IMR-90 (cell line): Measurements from ENCODE around the gene TEX36. TPM values are rescaled to one million over a fixed set of nuclear protein-coding genes. Genes with fewer than 3 reads are reported as not detected.

Experiments
- ATAC-seq: fragments of 200-7000 bp; cut with Tn5 transposase; 2 replicates; pipeline ENCODE4 v1.9.1; 2020; ENCODE audit warnings: low read depth, mild to moderate bottlenecking, moderate library complexity
- BruUV-seq: library from RNA; stranded (reverse); fragments of 400-500 nt; replicated peaks from 2 replicates; lab custom pipeline; 2021; lab: Mats Ljungman, UMichigan
- CTCF ChIA-PET: fragments of 300-600 bp; formaldehyde crosslinking; extraction: SDS; loops from one replicate; lab custom pipeline; 2021; ENCODE audit warnings: antibody characterized with exemption; lab: Yijun Ruan, JAX
- POLR2A ChIA-PET: fragments of 300-600 bp; sonication (Branson Sonifier 250); formaldehyde crosslinking; loops from one replicate; lab custom pipeline; 2022; ENCODE audit warnings: antibody characterized with exemption; ENCODE audit not compliant: unreplicated experiment; lab: Charles Lee
- DNase-seq: peaks from one replicate; pipeline ENCODE4 v3.0.0; 2013
- H2AFZ ChIP-seq: replicated peaks from 2 replicates; pipeline ENCODE3; 2013; ENCODE audit warnings: low read length, mild to moderate bottlenecking; ENCODE audit not compliant: poor library complexity
- H2AK5ac ChIP-seq: 2 replicates; pipeline ENCODE4 v1.6.1; 2013; ENCODE audit warnings: low read depth, low read length, inconsistent platforms
- H2AK9ac ChIP-seq: replicated peaks from 2 replicates; pipeline ENCODE3; 2013; ENCODE audit warnings: mild to moderate bottlenecking, low read depth, low read length, moderate library complexity; ENCODE audit not compliant: poor library complexity
- H2BK120ac ChIP-seq: 2 replicates; pipeline ENCODE4 v1.6.1; 2013; ENCODE audit warnings: low read depth, low read length, inconsistent platforms
- H2BK15ac ChIP-seq: 3 replicates; pipeline ENCODE4 v1.6.1; 2013; ENCODE audit warnings: low read depth, low read length, inconsistent platforms
- H2BK20ac ChIP-seq: 2 replicates; pipeline ENCODE4 v1.6.1; 2013; ENCODE audit warnings: low read depth, mild to moderate bottlenecking, inconsistent platforms, low read length, moderate library complexity
- H2BK5ac ChIP-seq: 2 replicates; pipeline ENCODE4 v1.6.1; 2013; ENCODE audit warnings: mild to moderate bottlenecking, low read depth, low read length, inconsistent platforms; ENCODE audit not compliant: poor library complexity, severe bottlenecking
- H3K14ac ChIP-seq: replicated peaks from 2 replicates; pipeline ENCODE4 v1.6.1; 2013; ENCODE audit warnings: low read depth, low read length, inconsistent platforms
- H3K18ac ChIP-seq: 2 replicates; pipeline ENCODE4 v1.6.1; 2013; ENCODE audit warnings: low read depth, low read length, control low read depth
- H3K23ac ChIP-seq: 2 replicates; pipeline ENCODE4 v1.6.1; 2013; ENCODE audit warnings: low read depth, low read length, inconsistent platforms
- H3K27ac ChIP-seq: 2 replicates; pipeline ENCODE4 v1.5.1; 2013; ENCODE audit warnings: mild to moderate bottlenecking, control low read depth, low read length; ENCODE audit not compliant: insufficient read depth
- H3K27me3 ChIP-seq: 2 replicates; pipeline ENCODE4 v1.6.1; 2013; ENCODE audit warnings: low read length; ENCODE audit not compliant: control insufficient read depth, insufficient read depth
- H3K36me3 ChIP-seq: 2 replicates; pipeline ENCODE4 v1.6.1; 2013; ENCODE audit warnings: low read length, mixed read lengths; ENCODE audit not compliant: control insufficient read depth, insufficient read depth
- H3K4ac ChIP-seq: 2 replicates; pipeline ENCODE4 v1.6.1; 2013; ENCODE audit warnings: low read depth, low read length, inconsistent platforms
- H3K4me1 ChIP-seq: 2 replicates; pipeline ENCODE4 v1.6.1; 2013; ENCODE audit warnings: low read length, mixed read lengths; ENCODE audit not compliant: control insufficient read depth, insufficient read depth
- H3K4me2 ChIP-seq: 2 replicates; pipeline ENCODE4 v1.6.1; 2013; ENCODE audit warnings: low read depth, mild to moderate bottlenecking, control low read depth, low read length, moderate library complexity
- H3K4me3 ChIP-seq: 2 replicates; pipeline ENCODE4 v1.5.1; 2013; ENCODE audit warnings: low read depth, mild to moderate bottlenecking, control low read depth, low read length, moderate library complexity; ENCODE audit not compliant: insufficient read depth
- H3K56ac ChIP-seq: 2 replicates; pipeline ENCODE4 v1.6.1; 2013; ENCODE audit warnings: low read length, inconsistent platforms; ENCODE audit not compliant: insufficient read depth; ENCODE audit errors: extremely low read depth
- H3K79me1 ChIP-seq, 2 experiments: 2 replicates each; pipeline ENCODE4 v1.6.1; 2013; ENCODE audit warnings: low read length in 2 of 2, inconsistent platforms in 1 of 2, low read depth in 1 of 2
- H3K9ac ChIP-seq: 2 replicates; pipeline ENCODE4 v1.6.1; 2013; ENCODE audit warnings: low read depth, low read length, control low read depth
- H3K9me1 ChIP-seq: 2 replicates; pipeline ENCODE4 v1.6.1; 2013; ENCODE audit warnings: low read length, inconsistent platforms; ENCODE audit not compliant: insufficient read depth
- H3K9me3 ChIP-seq: 2 replicates; pipeline ENCODE4 v1.6.1; 2013; ENCODE audit warnings: low read length; ENCODE audit not compliant: control insufficient read depth, insufficient read depth
- H4K20me1 ChIP-seq: 2 replicates; pipeline ENCODE4 v1.6.1; 2013; ENCODE audit warnings: low read length, inconsistent platforms; ENCODE audit not compliant: insufficient read depth
- H4K5ac ChIP-seq: 2 replicates; pipeline ENCODE4 v1.6.1; 2013; ENCODE audit warnings: mild to moderate bottlenecking, low read depth, low read length, control low read depth
- H4K8ac ChIP-seq, 2 experiments: 2 replicates each; pipeline ENCODE4 v1.6.1; 2013; ENCODE audit warnings: low read depth in 2 of 2, low read length in 2 of 2, control low read depth in 1 of 2, inconsistent platforms in 1 of 2
- H4K91ac ChIP-seq: 2 replicates; pipeline ENCODE4 v1.6.1; 2013; ENCODE audit warnings: low read depth, low read length, inconsistent platforms; ENCODE audit not compliant: insufficient read depth
- CTCF ChIP-seq: conservative IDR thresholded peaks from 2 replicates; pipeline ENCODE4 v1.5.1; 2012; ENCODE audit warnings: mild to moderate bottlenecking, low read depth, low read length, improper control_type of control experiment
- FOS ChIP-seq: fragments of 150-350 bp; IDR thresholded peaks from 2 replicates; pipeline ENCODE4 v1.6.1; 2016; ENCODE audit warnings: low read depth, low read length
- MAFK ChIP-seq: IDR thresholded peaks from 2 replicates; pipeline ENCODE4 v1.6.1; 2012; ENCODE audit warnings: low read depth, low read length, improper control_type of control experiment
- NFE2L2 ChIP-seq: fragments of 150-350 bp; IDR thresholded peaks from 2 replicates; pipeline ENCODE4 v1.6.1; 2016; ENCODE audit warnings: low read depth, mild to moderate bottlenecking, low read length
- RAD21 ChIP-seq: IDR thresholded peaks from 2 replicates; pipeline ENCODE4 v1.6.1; 2012; ENCODE audit warnings: low read length, improper control_type of control experiment
- WGBS, 2 experiments: methylation state at CpG; one replicate each; pipeline versions ENCODE4 v1.1.5 to v1.1.7; 2013; ENCODE audit warnings: missing lambda C conversion rate in 2 of 2; ENCODE audit not compliant: insufficient read length in 1 of 2; ENCODE audit errors: extremely low coverage in 2 of 2; 5-methylcytosine and 5-hydroxymethylcytosine counted together
- dilution Hi-C: fragments of 300-500 bp; cut with HindIII; formaldehyde crosslinking; loops from one replicate; pipeline ENCODE4 v1.14.3; 2018; ENCODE audit warnings: low sequenced_read_pairs; ENCODE audit not compliant: unreplicated experiment
- in situ Hi-C: fragments of 300-500 bp; cut with MboI; formaldehyde crosslinking; loops from 3 replicates; pipeline ENCODE4 v1.14.3; 2019; ENCODE audit warnings: low sequenced_read_pairs, inconsistent platforms, mixed read lengths
- intact Hi-C: fragments of 100-400 bp; cut with micrococcal nuclease; formaldehyde crosslinking; loops from 2 replicates; pipeline ENCODE4 v1.10.0; 2022
- polyA plus RNA-seq, 3 experiments: library from polyadenylated mRNA; depleted of rRNA; stranded (reverse); fragments of >200 nt; gene quantifications; 2 replicates each; pipeline ENCODE4 v1.2.3, GENCODE V29; 2012; ENCODE audit warnings: low replicate concordance in 1 of 3
- total RNA-seq: library from RNA; depleted of rRNA; stranded (reverse); fragments of >200 nt; gene quantifications from 2 replicates; pipeline ENCODE4 v1.2.3, GENCODE V29; 2012

TEX36 gene
- total and polyA plus RNA-seq, 2 of the 4 experiments (the other 2 are of a cell fraction), result not detected

- TF ChIP-seq RAD21 (no peak), MAFK (no peak), NFE2L2 (no peak), FOS (no peak), CTCF (no peak)
- no peak overlapping the region for H2AK5ac ChIP-seq
- H3K14ac ChIP-seq, result no peak overlapping the region
- H3K27ac ChIP-seq, result no peak overlapping the region
- no peak overlapping the region for H4K91ac ChIP-seq
- no peak overlapping the region for H3K9ac ChIP-seq
- H2BK120ac ChIP-seq, result no peak overlapping the region
- H2BK5ac ChIP-seq, result no peak overlapping the region
- no peak overlapping the region for H2BK20ac ChIP-seq
- H3K4me1 ChIP-seq, result no peaks in the 10 kb centered on the region
- DNase-seq (no peak), ATAC-seq (no peak)
- peaks cover 39% of the 10 kb centered on the region for H3K36me3 ChIP-seq
- no peak overlapping the region for H2AFZ ChIP-seq
- no peaks in the 10 kb centered on the region; a peak in 1 of 4 replicates for H3K79me1 ChIP-seq
- H3K9me1 ChIP-seq, result no peaks in the 10 kb centered on the region; the same call in 1 of the 2 replicates
- H3K27me3 ChIP-seq, result no peaks in the 10 kb centered on the region
- H3K9me3 ChIP-seq, result no peaks in the 10 kb centered on the region
- in situ Hi-C loops (loop anchor here (25.0 kb wide), 1 partner anchor 915 kb away; the partner anchor contains the start of gene ABRAXAS2), dilution Hi-C loops (no loop called here), intact Hi-C loops (no loop called here)
- no peak overlapping the region for H4K5ac ChIP-seq
- no peaks in the 10 kb centered on the region for H4K20me1 ChIP-seq
- H2BK15ac ChIP-seq, result no peak overlapping the region
- no peak overlapping the region for H3K4me2 ChIP-seq
- no peak overlapping the region for H2AK9ac ChIP-seq
- no peak overlapping the region for H3K56ac ChIP-seq
- no peak overlapping the region for H3K18ac ChIP-seq
- ChIA-PET CTCF (no interaction called here), POLR2A (no interaction called here)
- H4K8ac ChIP-seq, result no peak overlapping the region
- no TSS peak for BruUV-seq
- no peak overlapping the region for H3K4ac ChIP-seq
- no CpG with 5 or more reads among the region's 3 CpGs for WGBS, 2 experiments
- H3K4me3 ChIP-seq, result no peak overlapping the region
- no peak overlapping the region for H3K23ac ChIP-seq
Measured at GRCh38 chr10:125727436-125727835, 44.5 kb upstream of the TEX36 start.
